PC-3 (cell line): ENCODE measurements around the gene OR4X1. TPM values are rescaled to one million over a fixed set of nuclear protein-coding genes. Genes with fewer than 3 reads are reported as not detected.
"Not testable (repeated sequence)": the region's sequence is repeated elsewhere in the genome, so short reads cannot be mapped to it uniquely, and the experiment has no call there.

Experiments
- ATAC-seq: fragments of 200-7000 bp; cut with Tn5 transposase; 2 replicates; pipeline ENCODE4 v1.9.1; 2020; ENCODE audit warnings: mild to moderate bottlenecking, moderate library complexity
- Bru-seq: library from RNA; stranded (reverse); fragments of 400-500 nt; gene quantifications from one replicate; lab custom pipeline; 2021; lab: Mats Ljungman, UMichigan
- BruChase-seq, 2 experiments: library from RNA; stranded (reverse); fragments of 400-500 nt; gene quantifications; one replicate each; lab custom pipeline; 2021; lab: Mats Ljungman, UMichigan
- BruUV-seq: library from RNA; stranded (reverse); fragments of 400-500 nt; replicated peaks from 2 replicates; lab custom pipeline; 2021; lab: Mats Ljungman, UMichigan
- CTCF ChIA-PET: fragments of 300-600 bp; sonication (Branson Sonifier 250); formaldehyde crosslinking; loops from one replicate; lab custom pipeline; 2022; ENCODE audit warnings: antibody characterized with exemption; lab: Charles Lee
- POLR2A ChIA-PET: fragments of 300-600 bp; sonication (Branson Sonifier 250); formaldehyde crosslinking; loops from one replicate; lab custom pipeline; 2022; ENCODE audit warnings: antibody characterized with exemption; ENCODE audit not compliant: unreplicated experiment; lab: Charles Lee
- DNase-seq: peaks from one replicate; pipeline ENCODE4 v3.0.0-alpha.2; 2015
- H2AFZ ChIP-seq: fragments of 300-600 bp; sonication (generic); 2 replicates; pipeline ENCODE4 v1.6.0; 2016; ENCODE audit warnings: antibody characterized with exemption, low read length
- H3F3A ChIP-seq: fragments of 300-600 bp; sonication (generic); one replicate; pipeline ENCODE4 v1.6.0; 2017; ENCODE audit warnings: antibody characterized with exemption, low read length, control low read depth, mild to moderate bottlenecking; ENCODE audit not compliant: unreplicated experiment
- H3K27ac ChIP-seq: fragments of 300-600 bp; sonication (generic); 2 replicates; pipeline ENCODE4 v1.5.1; 2016; ENCODE audit warnings: mild to moderate bottlenecking, low read length
- H3K27me3 ChIP-seq: fragments of 300-600 bp; sonication (generic); 2 replicates; pipeline ENCODE4 v1.6.1; 2016; ENCODE audit warnings: low read length, mixed read lengths
- H3K36me3 ChIP-seq: fragments of 300-600 bp; sonication (generic); 2 replicates; pipeline ENCODE4 v1.6.1; 2016; ENCODE audit warnings: low read depth, mixed run types, low read length, mixed read lengths
- H3K4me1 ChIP-seq: fragments of 300-600 bp; sonication (generic); 2 replicates; pipeline ENCODE4 v1.5.1; 2016; ENCODE audit warnings: low read length; ENCODE audit not compliant: insufficient read depth
- H3K4me2 ChIP-seq: fragments of 300-600 bp; sonication (generic); 2 replicates; pipeline ENCODE4 v1.6.0; 2016; ENCODE audit warnings: low read length
- H3K4me3 ChIP-seq: fragments of 300-600 bp; sonication (generic); 2 replicates; pipeline ENCODE4 v1.5.1; 2016; ENCODE audit warnings: mild to moderate bottlenecking, low read length, mixed read lengths
- H3K79me2 ChIP-seq: fragments of 300-600 bp; sonication (generic); 2 replicates; pipeline ENCODE4 v1.6.1; 2017; ENCODE audit warnings: low read length, mixed read lengths
- H3K9ac ChIP-seq: fragments of 300-600 bp; sonication (generic); 2 replicates; pipeline ENCODE4 v1.6.0; 2016; ENCODE audit warnings: mild to moderate bottlenecking, low read length
- H3K9me2 ChIP-seq: fragments of 300-600 bp; sonication (generic); replicated peaks from 2 replicates; pipeline ENCODE4 v1.6.1; 2016; ENCODE audit warnings: mixed run types, low read length, mixed read lengths
- H3K9me3 ChIP-seq: fragments of 300-600 bp; sonication (generic); 2 replicates; pipeline ENCODE4 v1.6.1; 2016; ENCODE audit warnings: low read length, mixed read lengths
- H4K20me1 ChIP-seq: fragments of 300-600 bp; sonication (generic); 2 replicates; pipeline ENCODE4 v1.6.1; 2016; ENCODE audit warnings: low read length, mixed read lengths
- EZH2 ChIP-seq: fragments of 300-600 bp; sonication (generic); IDR thresholded peaks from one replicate; pipeline ENCODE4 v1.6.1; 2017; ENCODE audit warnings: antibody characterized with exemption, mild to moderate bottlenecking, low read length; ENCODE audit not compliant: unreplicated experiment
- EZH2phosphoT487 ChIP-seq: fragments of 300-600 bp; sonication (generic); IDR thresholded peaks from 2 replicates; pipeline ENCODE4 v1.6.1; 2018; ENCODE audit warnings: mild to moderate bottlenecking, antibody characterized with exemption, low read length, borderline replicate concordance
- intact Hi-C: fragments of 100-400 bp; cut with micrococcal nuclease; formaldehyde crosslinking; loops from 2 replicates; pipeline ENCODE4 v1.9.0; 2023
- long read RNA-seq: library from polyadenylated mRNA; unstranded; transcript quantifications from one replicate; pipeline ENCODE4 v2.0.0, GENCODE V29; 2021; ENCODE audit not compliant: unreplicated experiment
- total RNA-seq: library from RNA; depleted of rRNA; stranded (reverse); fragments of >200 nt; gene quantifications from 2 replicates; pipeline ENCODE4 v1.2.3, GENCODE V29; 2014; rRNA removed
- TF ChIP-seq, protein P1 (sequence below): fragments of 300-600 bp; sonication (generic); conservative IDR thresholded peaks from 2 replicates; pipeline ENCODE4 v1.5.1; 2017; ENCODE audit warnings: antibody characterized with exemption, low read depth, mild to moderate bottlenecking, low read length

The OR4X1 gene, protein sequence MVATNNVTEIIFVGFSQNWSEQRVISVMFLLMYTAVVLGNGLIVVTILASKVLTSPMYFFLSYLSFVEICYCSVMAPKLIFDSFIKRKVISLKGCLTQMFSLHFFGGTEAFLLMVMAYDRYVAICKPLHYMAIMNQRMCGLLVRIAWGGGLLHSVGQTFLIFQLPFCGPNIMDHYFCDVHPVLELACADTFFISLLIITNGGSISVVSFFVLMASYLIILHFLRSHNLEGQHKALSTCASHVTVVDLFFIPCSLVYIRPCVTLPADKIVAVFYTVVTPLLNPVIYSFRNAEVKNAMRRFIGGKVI
- total RNA-seq (not detected in 2 replicates), Bru-seq, nascent RNA (not detected), BruChase-seq, experiment 1, labeled RNA remaining after a 6-hour chase (not detected), BruChase-seq, experiment 2, labeled RNA remaining after a 2-hour chase (not detected)
- long read RNA-seq = 0 reads

DNA sequence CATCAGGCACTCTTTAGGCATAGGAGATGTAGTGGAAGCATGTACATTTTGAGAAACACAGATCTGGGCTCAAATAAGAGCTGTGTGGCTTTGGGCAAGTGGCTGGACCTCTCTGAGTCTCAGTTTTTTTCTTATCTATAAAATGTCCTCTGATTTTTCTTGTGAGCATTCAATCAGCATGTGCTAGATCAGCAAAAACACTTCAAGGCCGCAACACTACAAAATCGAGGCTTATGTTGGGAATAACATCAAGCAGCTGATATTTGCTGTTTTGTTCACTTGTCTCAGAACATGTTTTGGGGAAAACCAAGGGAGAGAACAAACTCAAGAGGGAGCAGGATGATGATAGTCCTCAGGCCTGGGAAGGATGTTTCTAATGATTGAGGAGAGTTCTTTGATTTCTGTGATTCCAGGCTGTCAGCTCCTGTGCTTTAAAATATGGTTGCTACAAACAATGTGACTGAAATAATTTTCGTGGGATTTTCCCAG lies at the start of gene OR4X1:
Gene OR4X1 (plus strand): TSS at position 439 of the 489 bp plus-strand sequence. CDS start 0 bp downstream, at position 439.
- Histone ChIP-seq H3K27me3 (no peaks in the 10 kb centered on the region), H3K36me3 (no peaks in the 10 kb centered on the region), H2AFZ (no peak within 1 kb of the TSS), H4K20me1 (no peaks in the 10 kb centered on the region), H3F3A (no peaks in the 10 kb centered on the region), H3K9me2 (no peaks in the 10 kb centered on the region), H3K9me3 (no peaks in the 10 kb centered on the region), H3K9ac (no peak within 1 kb of the TSS), H3K4me1 (no peaks in the 10 kb centered on the region), H3K27ac (no peak within 1 kb of the TSS), H3K79me2 (no peaks in the 10 kb centered on the region), H3K4me2 (no peak within 1 kb of the TSS), H3K4me3 (no peak within 1 kb of the TSS)
- ChIA-PET CTCF (no interaction called here), POLR2A (no interaction called here)
- ATAC-seq = no peak
- no TSS peak for BruUV-seq
- intact Hi-C loops = no loop called here
- TF ChIP-seq EZH2 = no peak
- TF ChIP-seq, protein P1, sequence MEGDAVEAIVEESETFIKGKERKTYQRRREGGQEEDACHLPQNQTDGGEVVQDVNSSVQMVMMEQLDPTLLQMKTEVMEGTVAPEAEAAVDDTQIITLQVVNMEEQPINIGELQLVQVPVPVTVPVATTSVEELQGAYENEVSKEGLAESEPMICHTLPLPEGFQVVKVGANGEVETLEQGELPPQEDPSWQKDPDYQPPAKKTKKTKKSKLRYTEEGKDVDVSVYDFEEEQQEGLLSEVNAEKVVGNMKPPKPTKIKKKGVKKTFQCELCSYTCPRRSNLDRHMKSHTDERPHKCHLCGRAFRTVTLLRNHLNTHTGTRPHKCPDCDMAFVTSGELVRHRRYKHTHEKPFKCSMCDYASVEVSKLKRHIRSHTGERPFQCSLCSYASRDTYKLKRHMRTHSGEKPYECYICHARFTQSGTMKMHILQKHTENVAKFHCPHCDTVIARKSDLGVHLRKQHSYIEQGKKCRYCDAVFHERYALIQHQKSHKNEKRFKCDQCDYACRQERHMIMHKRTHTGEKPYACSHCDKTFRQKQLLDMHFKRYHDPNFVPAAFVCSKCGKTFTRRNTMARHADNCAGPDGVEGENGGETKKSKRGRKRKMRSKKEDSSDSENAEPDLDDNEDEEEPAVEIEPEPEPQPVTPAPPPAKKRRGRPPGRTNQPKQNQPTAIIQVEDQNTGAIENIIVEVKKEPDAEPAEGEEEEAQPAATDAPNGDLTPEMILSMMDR = no peak
- TF ChIP-seq EZH2phosphoT487 = no peak
- no peak for DNase-seq

DNA sequence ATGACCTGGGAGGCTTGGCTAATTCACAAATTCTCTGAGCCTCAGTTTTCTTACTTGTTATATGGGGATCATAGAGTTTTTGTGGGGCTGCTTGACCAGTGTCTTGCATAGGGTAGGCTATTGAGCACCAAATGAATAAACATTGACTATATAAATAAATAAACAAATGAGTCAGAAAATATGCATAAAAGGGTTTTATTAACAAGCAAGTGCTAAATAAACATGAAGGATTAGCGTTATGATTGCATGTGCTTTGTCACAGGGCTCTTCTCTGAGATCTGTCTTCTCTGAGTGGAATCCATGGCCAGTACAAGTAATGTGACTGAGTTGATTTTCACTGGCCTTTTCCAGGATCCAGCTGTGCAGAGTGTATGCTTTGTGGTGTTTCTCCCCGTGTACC lies 47.2 kb upstream of the OR4X1 start, which contains the start of gene OR4B1:
Gene OR4B1 (plus strand): TSS at position 301 of the 400 bp plus-strand sequence. CDS start 0 bp downstream, at position 301.
- intact Hi-C loops = no loop called here
- ChIA-PET CTCF (no interaction called here), POLR2A (no interaction called here)
- Histone ChIP-seq H3K27me3 (no peaks in the 10 kb centered on the region), H3K9me3 (no peaks in the 10 kb centered on the region), H3K4me3 (no peak within 1 kb of the TSS), H3K4me2 (no peak within 1 kb of the TSS), H3K9ac (no peak within 1 kb of the TSS), H3K4me1 (no peaks in the 10 kb centered on the region), H3K9me2 (no peaks in the 10 kb centered on the region), H2AFZ (no peak within 1 kb of the TSS), H3K36me3 (no peaks in the 10 kb centered on the region), H3K79me2 (no peaks in the 10 kb centered on the region), H3K27ac (no peak within 1 kb of the TSS), H3F3A (no peaks in the 10 kb centered on the region), H4K20me1 (no peaks in the 10 kb centered on the region)
- ATAC-seq = no peak
- no peak for DNase-seq
- no TSS peak for BruUV-seq
- TF ChIP-seq, protein P1 = no peak
- TF ChIP-seq EZH2phosphoT487 (no peak), EZH2 (no peak)

- Histone ChIP-seq H3F3A (no peaks in the 10 kb centered on the region), H3K4me2 (no peak overlapping the region), H3K27me3 (no peaks in the 10 kb centered on the region), H3K36me3 (no peaks in the 10 kb centered on the region), H2AFZ (no peak overlapping the region), H3K9ac (no peak overlapping the region), H3K79me2 (no peaks in the 10 kb centered on the region), H3K27ac (no peak overlapping the region), H3K9me2 (no peaks in the 10 kb centered on the region), H4K20me1 (no peaks in the 10 kb centered on the region), H3K4me3 (no peak overlapping the region), H3K9me3 (no peaks in the 10 kb centered on the region), H3K4me1 (no peaks in the 10 kb centered on the region)
- TF ChIP-seq, protein P1 = no peak
- TF ChIP-seq EZH2 = no peak
- TF ChIP-seq EZH2phosphoT487 = no peak
- POLR2A ChIA-PET = no interaction called here
- intact Hi-C loops = no loop called here
- ATAC-seq = no peak
- BruUV-seq = no TSS peak
- no peak for DNase-seq
- CTCF ChIA-PET = interaction anchor here (0.7 kb wide), 1 partner anchor 64 kb away, joined by 3 read pairs; no protein-coding TSS in a partner anchor
Measured at GRCh38 chr11:48228761-48229160, 34.9 kb upstream of the OR4X1 start.

DNA sequence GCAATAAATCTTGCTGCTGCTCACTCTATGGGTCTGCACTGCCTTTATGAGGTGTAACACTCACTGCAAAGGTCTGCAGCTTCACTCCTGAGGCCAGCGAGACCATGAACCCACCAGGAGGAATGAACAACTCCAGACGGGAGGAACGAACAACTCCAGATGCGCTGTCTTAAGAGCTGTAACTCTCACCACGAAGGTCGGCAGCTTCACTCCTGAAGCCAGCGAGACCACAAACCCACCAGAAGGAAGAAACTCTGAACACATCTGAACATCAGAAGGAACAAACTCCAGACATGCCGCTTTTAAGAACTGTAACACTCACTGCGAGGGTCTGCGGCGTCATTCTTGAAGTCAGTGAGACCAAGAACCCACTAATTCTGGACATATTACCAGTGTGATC lies 33.6 kb upstream of the OR4X1 start:
- H3K27me3 ChIP-seq, ATAC-seq, H4K20me1 ChIP-seq, BruUV-seq, H3K4me3 ChIP-seq, POLR2A ChIA-PET, H2AFZ ChIP-seq, CTCF ChIA-PET, H3F3A ChIP-seq, DNase-seq, H3K4me2 ChIP-seq, H3K9me3 ChIP-seq, intact Hi-C loops, H3K36me3 ChIP-seq, H3K9ac ChIP-seq, H3K79me2 ChIP-seq, H3K27ac ChIP-seq, H3K9me2 ChIP-seq, H3K4me1 ChIP-seq: not testable (repeated sequence)
